ENCODE measurements around the gene EEFSEC. TPM values are rescaled to one million over a fixed set of nuclear protein-coding genes. Genes with fewer than 3 reads are reported as not detected.

The EEFSEC gene
- total and polyA plus RNA-seq, 2 experiments from 2014 or later, result 10.1 to 16.2 TPM

GRCh38 chr3:128353991-128354687 is 200.9 kb downstream of the EEFSEC start (continued):
- TF ChIP-seq, protein P1, sequence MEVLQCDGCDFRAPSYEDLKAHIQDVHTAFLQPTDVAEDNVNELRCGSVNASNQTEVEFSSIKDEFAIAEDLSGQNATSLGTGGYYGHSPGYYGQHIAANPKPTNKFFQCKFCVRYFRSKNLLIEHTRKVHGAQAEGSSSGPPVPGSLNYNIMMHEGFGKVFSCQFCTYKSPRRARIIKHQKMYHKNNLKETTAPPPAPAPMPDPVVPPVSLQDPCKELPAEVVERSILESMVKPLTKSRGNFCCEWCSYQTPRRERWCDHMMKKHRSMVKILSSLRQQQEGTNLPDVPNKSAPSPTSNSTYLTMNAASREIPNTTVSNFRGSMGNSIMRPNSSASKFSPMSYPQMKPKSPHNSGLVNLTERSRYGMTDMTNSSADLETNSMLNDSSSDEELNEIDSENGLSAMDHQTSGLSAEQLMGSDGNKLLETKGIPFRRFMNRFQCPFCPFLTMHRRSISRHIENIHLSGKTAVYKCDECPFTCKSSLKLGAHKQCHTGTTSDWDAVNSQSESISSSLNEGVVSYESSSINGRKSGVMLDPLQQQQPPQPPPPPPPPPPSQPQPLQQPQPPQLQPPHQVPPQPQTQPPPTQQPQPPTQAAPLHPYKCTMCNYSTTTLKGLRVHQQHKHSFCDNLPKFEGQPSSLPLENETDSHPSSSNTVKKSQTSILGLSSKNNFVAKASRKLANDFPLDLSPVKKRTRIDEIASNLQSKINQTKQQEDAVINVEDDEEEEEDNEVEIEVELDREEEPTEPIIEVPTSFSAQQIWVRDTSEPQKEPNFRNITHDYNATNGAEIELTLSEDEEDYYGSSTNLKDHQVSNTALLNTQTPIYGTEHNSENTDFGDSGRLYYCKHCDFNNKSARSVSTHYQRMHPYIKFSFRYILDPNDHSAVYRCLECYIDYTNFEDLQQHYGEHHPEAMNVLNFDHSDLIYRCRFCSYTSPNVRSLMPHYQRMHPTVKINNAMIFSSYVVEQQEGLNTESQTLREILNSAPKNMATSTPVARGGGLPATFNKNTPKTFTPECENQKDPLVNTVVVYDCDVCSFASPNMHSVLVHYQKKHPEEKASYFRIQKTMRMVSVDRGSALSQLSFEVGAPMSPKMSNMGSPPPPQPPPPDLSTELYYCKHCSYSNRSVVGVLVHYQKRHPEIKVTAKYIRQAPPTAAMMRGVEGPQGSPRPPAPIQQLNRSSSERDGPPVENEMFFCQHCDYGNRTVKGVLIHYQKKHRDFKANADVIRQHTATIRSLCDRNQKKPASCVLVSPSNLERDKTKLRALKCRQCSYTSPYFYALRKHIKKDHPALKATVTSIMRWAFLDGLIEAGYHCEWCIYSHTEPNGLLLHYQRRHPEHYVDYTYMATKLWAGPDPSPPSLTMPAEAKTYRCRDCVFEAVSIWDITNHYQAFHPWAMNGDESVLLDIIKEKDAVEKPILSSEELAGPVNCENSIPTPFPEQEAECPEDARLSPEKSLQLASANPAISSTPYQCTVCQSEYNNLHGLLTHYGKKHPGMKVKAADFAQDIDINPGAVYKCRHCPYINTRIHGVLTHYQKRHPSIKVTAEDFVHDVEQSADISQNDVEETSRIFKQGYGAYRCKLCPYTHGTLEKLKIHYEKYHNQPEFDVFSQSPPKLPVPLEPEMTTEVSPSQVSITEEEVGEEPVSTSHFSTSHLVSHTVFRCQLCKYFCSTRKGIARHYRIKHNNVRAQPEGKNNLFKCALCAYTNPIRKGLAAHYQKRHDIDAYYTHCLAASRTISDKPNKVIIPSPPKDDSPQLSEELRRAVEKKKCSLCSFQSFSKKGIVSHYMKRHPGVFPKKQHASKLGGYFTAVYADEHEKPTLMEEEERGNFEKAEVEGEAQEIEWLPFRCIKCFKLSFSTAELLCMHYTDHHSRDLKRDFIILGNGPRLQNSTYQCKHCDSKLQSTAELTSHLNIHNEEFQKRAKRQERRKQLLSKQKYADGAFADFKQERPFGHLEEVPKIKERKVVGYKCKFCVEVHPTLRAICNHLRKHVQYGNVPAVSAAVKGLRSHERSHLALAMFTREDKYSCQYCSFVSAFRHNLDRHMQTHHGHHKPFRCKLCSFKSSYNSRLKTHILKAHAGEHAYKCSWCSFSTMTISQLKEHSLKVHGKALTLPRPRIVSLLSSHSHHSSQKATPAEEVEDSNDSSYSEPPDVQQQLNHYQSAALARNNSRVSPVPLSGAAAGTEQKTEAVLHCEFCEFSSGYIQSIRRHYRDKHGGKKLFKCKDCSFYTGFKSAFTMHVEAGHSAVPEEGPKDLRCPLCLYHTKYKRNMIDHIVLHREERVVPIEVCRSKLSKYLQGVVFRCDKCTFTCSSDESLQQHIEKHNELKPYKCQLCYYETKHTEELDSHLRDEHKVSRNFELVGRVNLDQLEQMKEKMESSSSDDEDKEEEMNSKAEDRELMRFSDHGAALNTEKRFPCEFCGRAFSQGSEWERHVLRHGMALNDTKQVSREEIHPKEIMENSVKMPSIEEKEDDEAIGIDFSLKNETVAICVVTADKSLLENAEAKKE (CRISPR knock-in tag; IDR thresholded peaks at IDR 0.05), result no peak
- TF ChIP-seq REST (IDR thresholded peaks at IDR 0.05; ENCODE audit: unreplicated experiment), result no peak
- no peak for TF ChIP-seq JUNB (IDR thresholded peaks at IDR 0.05; ENCODE audit: unreplicated experiment)
- TF ChIP-seq EZH2phosphoT487 (IDR thresholded peaks at IDR 0.05; ENCODE audit: unreplicated experiment), result no peak
